Smooth muscle cell (in vitro differentiated cells): ENCODE data around the gene NIPBL. TPM values are rescaled to one million over a fixed set of nuclear protein-coding genes. Genes with fewer than 3 reads are reported as not detected.

ENCODE experiments used
- DNase-seq: peaks from one replicate; lab custom pipeline; 2025; ENCODE audit not compliant: unreplicated experiment; lab: John Stamatoyannopoulos, UW
- H2AFZ ChIP-seq: fragments of 200-600 bp; sonication (generic); 2 replicates; pipeline ENCODE4 v1.6.0; 2016; ENCODE audit warnings: antibody characterized with exemption, low read depth, mild to moderate bottlenecking
- H3F3A ChIP-seq: fragments of 200-600 bp; sonication (generic); 2 replicates; pipeline ENCODE4 v1.6.0; 2017; ENCODE audit warnings: antibody characterized with exemption, low read depth
- H3K27ac ChIP-seq: fragments of 200-600 bp; sonication (generic); 2 replicates; pipeline ENCODE4 v1.5.1; 2016; ENCODE audit warnings: low read depth, mild to moderate bottlenecking
- H3K27me3 ChIP-seq: fragments of 200-600 bp; sonication (generic); 2 replicates; pipeline ENCODE4 v1.6.1; 2016; ENCODE audit warnings: low read depth, mild to moderate bottlenecking
- H3K36me3 ChIP-seq: fragments of 200-600 bp; sonication (generic); 2 replicates; pipeline ENCODE4 v1.5.1; 2016; ENCODE audit warnings: low read depth
- H3K4me1 ChIP-seq: fragments of 200-600 bp; sonication (generic); 2 replicates; pipeline ENCODE4 v1.5.1; 2016; ENCODE audit warnings: low read depth
- H3K4me2 ChIP-seq: fragments of 200-600 bp; sonication (generic); 2 replicates; pipeline ENCODE4 v1.6.0; 2016; ENCODE audit warnings: mild to moderate bottlenecking
- H3K4me3 ChIP-seq: fragments of 200-600 bp; sonication (generic); 2 replicates; pipeline ENCODE4 v1.5.1; 2016; ENCODE audit warnings: mild to moderate bottlenecking
- H3K79me2 ChIP-seq: fragments of 200-600 bp; sonication (generic); 2 replicates; pipeline ENCODE4 v1.6.0; 2016; ENCODE audit warnings: low read depth, mild to moderate bottlenecking
- H3K9ac ChIP-seq: fragments of 200-600 bp; sonication (generic); 2 replicates; pipeline ENCODE4 v1.6.0; 2016; ENCODE audit warnings: low read depth
- H3K9me3 ChIP-seq: fragments of 200-600 bp; sonication (generic); replicated peaks from 2 replicates; pipeline ENCODE4 v1.5.1; 2016; ENCODE audit warnings: low read depth
- H4K20me1 ChIP-seq: fragments of 200-600 bp; sonication (generic); 2 replicates; pipeline ENCODE4 v1.6.0; 2016; ENCODE audit warnings: low read depth
- WGBS: methylation state at CpG from one replicate; pipeline ENCODE4 v1.1.7; 2016; ENCODE audit warnings: low lambda C conversion rate; 5-methylcytosine and 5-hydroxymethylcytosine counted together
- polyA plus RNA-seq: library from polyadenylated mRNA; unstranded; fragments of >200 nt; fragmentation: Nextera tagmentation; extraction: Ambion mirVana; gene quantifications from 2 replicates; pipeline ENCODE4 v1.2.1, GENCODE V29; 2016
- total RNA-seq: library from RNA; depleted of rRNA; stranded (reverse); fragments of >200 nt; gene quantifications from 2 replicates; pipeline ENCODE4 v1.2.3, GENCODE V29; 2014
- TF ChIP-seq, protein P1 (sequence below): fragments of 200-600 bp; sonication (generic); IDR thresholded peaks from 2 replicates; pipeline ENCODE4 v1.5.1; 2017; ENCODE audit warnings: borderline replicate concordance, mild to moderate bottlenecking, antibody characterized with exemption; ENCODE audit not compliant: insufficient read depth, poor library complexity, severe bottlenecking

The NIPBL gene
- total and polyA plus RNA-seq, 2 experiments from 2014 or later: 14.7 to 46.3 TPM

DNA sequence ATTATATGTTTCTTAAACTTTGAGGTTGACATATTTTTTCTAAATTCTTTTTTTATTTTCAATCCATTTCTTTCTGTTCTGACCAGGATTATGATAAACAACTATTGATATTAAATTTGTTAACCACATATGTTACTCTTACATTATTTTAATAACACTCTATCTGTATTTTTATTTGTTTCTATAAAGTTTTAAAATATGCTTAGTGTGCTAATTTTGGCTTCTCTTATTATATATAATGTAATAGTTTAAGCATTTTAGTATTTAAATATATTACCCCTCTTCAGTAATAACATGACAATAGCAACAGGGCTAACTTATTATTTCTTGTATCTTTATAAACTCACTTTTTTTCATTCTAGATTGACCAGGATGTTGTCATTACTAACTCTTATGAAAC lies 137.8 kb downstream of the NIPBL start:
- Histone ChIP-seq H3K9me3 (no peaks in the 10 kb centered on the region), H4K20me1 (no peaks in the 10 kb centered on the region), H3K79me2 (no peaks in the 10 kb centered on the region), H3K27ac (no peak overlapping the region), H2AFZ (no peak overlapping the region), H3K27me3 (no peaks in the 10 kb centered on the region), H3K4me1 (no peaks in the 10 kb centered on the region), H3K4me3 (no peak overlapping the region), H3K4me2 (no peak overlapping the region), H3K36me3 (peaks cover 17% of the 10 kb centered on the region), H3K9ac (no peak overlapping the region), H3F3A (no peaks in the 10 kb centered on the region)
- TF ChIP-seq, protein P1, sequence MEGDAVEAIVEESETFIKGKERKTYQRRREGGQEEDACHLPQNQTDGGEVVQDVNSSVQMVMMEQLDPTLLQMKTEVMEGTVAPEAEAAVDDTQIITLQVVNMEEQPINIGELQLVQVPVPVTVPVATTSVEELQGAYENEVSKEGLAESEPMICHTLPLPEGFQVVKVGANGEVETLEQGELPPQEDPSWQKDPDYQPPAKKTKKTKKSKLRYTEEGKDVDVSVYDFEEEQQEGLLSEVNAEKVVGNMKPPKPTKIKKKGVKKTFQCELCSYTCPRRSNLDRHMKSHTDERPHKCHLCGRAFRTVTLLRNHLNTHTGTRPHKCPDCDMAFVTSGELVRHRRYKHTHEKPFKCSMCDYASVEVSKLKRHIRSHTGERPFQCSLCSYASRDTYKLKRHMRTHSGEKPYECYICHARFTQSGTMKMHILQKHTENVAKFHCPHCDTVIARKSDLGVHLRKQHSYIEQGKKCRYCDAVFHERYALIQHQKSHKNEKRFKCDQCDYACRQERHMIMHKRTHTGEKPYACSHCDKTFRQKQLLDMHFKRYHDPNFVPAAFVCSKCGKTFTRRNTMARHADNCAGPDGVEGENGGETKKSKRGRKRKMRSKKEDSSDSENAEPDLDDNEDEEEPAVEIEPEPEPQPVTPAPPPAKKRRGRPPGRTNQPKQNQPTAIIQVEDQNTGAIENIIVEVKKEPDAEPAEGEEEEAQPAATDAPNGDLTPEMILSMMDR: no peak
- no peak for DNase-seq

DNA sequence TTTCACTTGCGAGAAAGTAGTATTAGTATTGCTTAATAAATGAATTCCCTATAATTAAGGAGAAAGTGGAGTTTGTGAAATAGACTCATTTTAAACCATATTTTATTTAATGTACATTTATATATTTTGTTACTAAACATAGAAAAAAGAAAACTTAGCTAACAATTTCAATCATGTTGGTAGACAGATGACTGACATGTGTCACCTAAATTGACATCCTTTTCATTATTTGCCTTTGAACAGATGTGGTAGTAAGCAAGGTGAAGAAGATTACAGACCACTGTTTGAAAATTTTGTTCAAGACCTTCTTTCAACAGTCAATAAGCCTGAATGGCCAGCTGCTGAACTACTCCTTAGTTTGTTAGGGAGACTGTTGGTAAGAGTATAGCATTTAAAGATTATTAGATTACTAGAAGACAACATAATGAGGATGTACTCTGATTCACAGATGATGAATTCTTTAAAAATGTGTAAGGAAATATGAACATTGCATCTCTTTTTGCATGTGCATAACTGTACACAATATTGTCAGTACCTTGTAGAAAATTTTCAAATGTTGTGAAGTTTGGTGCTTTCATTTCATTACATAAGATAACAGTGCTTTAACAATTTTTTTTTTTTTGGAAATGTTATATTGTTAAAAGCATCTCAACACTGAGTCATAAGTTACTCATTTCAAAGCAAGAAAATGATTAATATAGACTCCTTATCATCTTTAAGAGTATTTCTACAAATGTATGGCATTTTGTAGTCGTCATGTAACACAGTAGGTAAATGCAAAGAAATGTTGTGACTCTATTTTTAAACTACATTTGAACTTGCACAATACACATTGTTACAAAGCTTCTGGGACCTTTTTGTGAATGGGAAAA lies 139.5 kb downstream of the NIPBL start:
- no peaks in the 10 kb centered on the region for H3K79me2 ChIP-seq
- no peak overlapping the region for H3K4me3 ChIP-seq
- H2AFZ ChIP-seq: no peak overlapping the region
- H3F3A ChIP-seq: no peaks in the 10 kb centered on the region
- no peaks in the 10 kb centered on the region for H3K4me1 ChIP-seq
- H3K4me2 ChIP-seq: no peak overlapping the region
- 94% methylated on average over 2 of the region's 2 CpGs for WGBS
- no peaks in the 10 kb centered on the region for H3K27me3 ChIP-seq
- H3K36me3 ChIP-seq: peaks cover 28% of the 10 kb centered on the region
- H4K20me1 ChIP-seq: no peaks in the 10 kb centered on the region
- no peak overlapping the region for H3K9ac ChIP-seq
- no peak overlapping the region for H3K27ac ChIP-seq
- TF ChIP-seq, protein P1: no peak
- no peaks in the 10 kb centered on the region for H3K9me3 ChIP-seq
- DNase-seq: no peak

DNA sequence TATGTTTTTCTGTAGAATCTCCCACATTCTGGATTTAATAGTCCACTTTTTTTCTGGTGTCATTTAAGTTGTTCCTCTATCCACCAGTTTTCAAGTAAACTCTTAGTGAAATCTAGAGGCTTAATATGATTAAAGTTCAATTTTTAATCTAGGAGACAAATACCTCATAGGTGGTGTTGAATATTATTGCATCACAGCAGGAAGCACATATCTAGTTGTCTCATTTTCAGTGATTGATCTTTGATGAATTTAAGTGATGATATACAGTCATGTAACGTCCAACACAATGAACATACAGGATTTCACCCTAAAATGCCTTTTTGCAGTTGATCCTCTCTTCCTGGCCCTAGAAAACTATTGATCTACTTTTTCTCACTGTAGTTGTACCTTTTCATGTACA lies 152.3 kb downstream of the NIPBL start:
- no peak overlapping the region for H3K27ac ChIP-seq
- H2AFZ ChIP-seq: no peak overlapping the region
- H3K4me1 ChIP-seq: no peaks in the 10 kb centered on the region
- no peak for DNase-seq
- no peaks in the 10 kb centered on the region for H3K27me3 ChIP-seq
- no peaks in the 10 kb centered on the region for H3K79me2 ChIP-seq
- H3K4me2 ChIP-seq: no peak overlapping the region
- H3K9ac ChIP-seq: no peak overlapping the region
- H3F3A ChIP-seq: no peaks in the 10 kb centered on the region
- H3K9me3 ChIP-seq: no peaks in the 10 kb centered on the region
- TF ChIP-seq, protein P1: no peak
- WGBS: 96% methylated on average over 1 of the region's 1 CpG
- H4K20me1 ChIP-seq: peaks cover 3% of the 10 kb centered on the region
- peaks cover 55% of the 10 kb centered on the region for H3K36me3 ChIP-seq
- H3K4me3 ChIP-seq: no peak overlapping the region

DNA sequence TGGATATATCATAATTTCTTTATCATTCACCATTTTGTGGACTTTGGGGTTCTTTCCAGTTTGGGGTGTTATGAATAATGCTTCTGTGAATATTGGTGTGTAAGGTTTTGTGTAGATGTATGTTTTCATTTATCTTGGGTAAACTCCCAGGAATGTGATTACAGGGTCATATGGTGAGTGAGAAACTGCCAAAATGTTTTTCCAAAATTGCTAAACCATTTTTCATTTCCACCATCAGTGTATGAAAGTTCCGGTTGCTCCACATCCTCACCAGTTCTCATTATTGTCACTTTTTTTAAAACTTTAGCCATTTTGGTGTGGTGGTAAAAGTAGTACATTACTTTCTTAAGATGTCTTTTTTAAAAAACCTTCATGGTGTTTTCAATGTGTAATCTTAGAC lies 152.9 kb downstream of the NIPBL start:
- no peak for DNase-seq
- no peak overlapping the region for H3K4me2 ChIP-seq
- no peaks in the 10 kb centered on the region for H3K9me3 ChIP-seq
- TF ChIP-seq, protein P1: no peak
- H3K4me1 ChIP-seq: no peaks in the 10 kb centered on the region
- H3K27me3 ChIP-seq: no peaks in the 10 kb centered on the region
- no peak overlapping the region for H3K27ac ChIP-seq
- no peaks in the 10 kb centered on the region for H3F3A ChIP-seq
- no peak overlapping the region for H3K9ac ChIP-seq
- no peaks in the 10 kb centered on the region for H3K79me2 ChIP-seq
- no peak overlapping the region for H2AFZ ChIP-seq
- peaks cover 51% of the 10 kb centered on the region for H3K36me3 ChIP-seq
- H4K20me1 ChIP-seq: peaks cover 3% of the 10 kb centered on the region
- WGBS: 97% methylated on average over 1 of the region's 1 CpG
- no peak overlapping the region for H3K4me3 ChIP-seq
